Cardiac fibroblast (primary cell): ENCODE data around the gene CCDC7.
A peak's percentile ranks its signal among the peaks of the same experiment; 100 is the strongest.
"Not testable (repeated sequence)": the region's sequence is repeated elsewhere in the genome, so short reads cannot be mapped to it uniquely, and the experiment has no call there.

Experiments
- DNase-seq, 2 donors: peaks; one replicate each; pipeline versions ENCODE4 v3.0.0 to v3.0.0-alpha.2; 2010; ENCODE audit warnings: low read depth in 2 of 2
- H3K4me3 ChIP-seq, 2 donors: replicated peaks in 1 of 2; 1 replicate in 1 of 2; 2 replicates in 1 of 2; pipeline ENCODE4 v1.5.1; 2011; ENCODE audit warnings: low read depth in 2 of 2, low read length in 2 of 2, mild to moderate bottlenecking in 2 of 2, moderate library complexity in 1 of 2
- TF ChIP-seq, protein P1 (sequence below): IDR thresholded peaks from one replicate; pipeline ENCODE4 v1.5.1; 2011; ENCODE audit warnings: low read depth, mild to moderate bottlenecking, low read length, inconsistent platforms

Gene CCDC7

DNA sequence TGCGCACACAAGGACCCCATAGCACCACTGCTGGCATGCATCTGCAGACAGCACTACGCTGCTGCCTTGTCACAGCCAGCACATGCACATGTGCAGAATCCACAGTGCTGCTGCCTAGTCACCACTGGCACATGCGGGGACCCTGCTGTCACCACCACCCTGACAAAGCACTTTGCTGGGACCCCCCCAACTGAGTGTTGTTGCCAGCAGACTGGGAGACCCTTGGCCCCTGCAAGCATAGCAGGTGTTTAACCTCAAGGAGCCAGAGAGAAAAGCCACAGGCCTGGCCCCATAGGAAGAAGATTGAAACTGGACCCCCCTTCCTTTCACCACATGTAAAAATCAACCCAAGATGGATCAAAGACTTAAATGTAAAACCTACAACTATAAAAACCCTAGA, 300.9 kb downstream of the CCDC7 start:
- TF ChIP-seq, protein P1, sequence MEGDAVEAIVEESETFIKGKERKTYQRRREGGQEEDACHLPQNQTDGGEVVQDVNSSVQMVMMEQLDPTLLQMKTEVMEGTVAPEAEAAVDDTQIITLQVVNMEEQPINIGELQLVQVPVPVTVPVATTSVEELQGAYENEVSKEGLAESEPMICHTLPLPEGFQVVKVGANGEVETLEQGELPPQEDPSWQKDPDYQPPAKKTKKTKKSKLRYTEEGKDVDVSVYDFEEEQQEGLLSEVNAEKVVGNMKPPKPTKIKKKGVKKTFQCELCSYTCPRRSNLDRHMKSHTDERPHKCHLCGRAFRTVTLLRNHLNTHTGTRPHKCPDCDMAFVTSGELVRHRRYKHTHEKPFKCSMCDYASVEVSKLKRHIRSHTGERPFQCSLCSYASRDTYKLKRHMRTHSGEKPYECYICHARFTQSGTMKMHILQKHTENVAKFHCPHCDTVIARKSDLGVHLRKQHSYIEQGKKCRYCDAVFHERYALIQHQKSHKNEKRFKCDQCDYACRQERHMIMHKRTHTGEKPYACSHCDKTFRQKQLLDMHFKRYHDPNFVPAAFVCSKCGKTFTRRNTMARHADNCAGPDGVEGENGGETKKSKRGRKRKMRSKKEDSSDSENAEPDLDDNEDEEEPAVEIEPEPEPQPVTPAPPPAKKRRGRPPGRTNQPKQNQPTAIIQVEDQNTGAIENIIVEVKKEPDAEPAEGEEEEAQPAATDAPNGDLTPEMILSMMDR = no peak
- no peak overlapping the region for H3K4me3 ChIP-seq
- DNase-seq = no peak

DNA sequence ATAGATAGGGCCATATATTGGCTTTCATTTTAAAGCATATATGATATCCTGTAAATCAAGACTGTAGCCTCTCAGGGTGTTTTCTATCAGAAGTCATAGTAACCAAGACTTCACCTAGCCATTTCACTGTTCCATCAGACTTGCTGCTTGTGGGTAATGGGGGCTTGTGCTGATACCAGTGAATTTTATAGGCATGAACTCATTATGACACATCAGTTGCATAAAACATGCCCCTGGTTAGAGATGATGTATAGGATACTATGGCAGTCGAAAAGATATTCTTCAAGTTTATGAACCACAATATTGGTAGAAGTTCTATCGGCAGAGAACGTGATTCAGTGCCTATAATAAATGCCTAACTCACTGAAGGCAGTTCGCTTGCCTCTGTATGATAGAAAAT, 305.6 kb downstream of the CCDC7 start:
- no peak overlapping the region for H3K4me3 ChIP-seq
- TF ChIP-seq, protein P1 = no peak
- no peak for DNase-seq

DNA sequence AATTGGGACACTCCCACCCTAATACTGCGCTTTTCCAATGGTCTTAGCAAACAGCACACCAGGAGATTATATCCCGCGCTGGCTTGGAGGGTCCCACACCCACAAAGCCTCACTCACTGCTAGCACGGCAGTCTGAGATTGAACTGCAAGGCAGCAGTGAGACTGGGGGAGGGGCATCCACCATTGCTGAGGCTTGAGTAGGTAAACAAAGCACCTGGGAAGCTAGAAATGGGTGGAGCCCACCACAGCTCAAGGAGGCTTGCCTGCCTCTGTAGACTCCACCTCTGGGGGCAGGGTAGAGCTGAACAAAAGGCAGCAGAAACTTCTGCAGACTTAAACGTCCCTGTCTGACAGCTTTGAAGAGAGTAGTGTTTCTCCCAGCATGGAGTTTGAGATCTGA, 309.0 kb downstream of the CCDC7 start:
- DNase-seq, H3K4me3 ChIP-seq: not testable (repeated sequence)

DNA sequence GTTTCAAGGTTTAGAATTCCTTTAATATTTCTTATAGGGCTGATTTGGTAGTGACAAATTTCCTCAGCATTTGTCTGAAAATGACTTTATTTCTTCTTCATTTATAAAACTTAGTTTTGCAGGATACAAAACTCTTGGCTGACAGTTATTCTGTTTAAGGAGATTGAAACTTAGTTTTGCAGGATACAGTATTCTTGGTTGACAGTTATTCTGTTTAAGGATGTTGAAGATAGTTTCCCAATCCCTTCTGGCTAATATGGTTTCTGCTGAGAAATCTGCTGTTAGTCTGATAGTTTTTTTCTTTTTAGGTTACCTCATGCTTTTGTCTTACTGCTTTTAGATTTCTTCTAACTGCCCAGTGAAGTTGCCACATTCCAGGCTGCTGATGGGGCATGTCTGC, 325.3 kb downstream of the CCDC7 start:
- H3K4me3 ChIP-seq = no peak overlapping the region
- DNase-seq = peak in 1 of 2 donors; percentile 8
- TF ChIP-seq, protein P1 = no peak

DNA sequence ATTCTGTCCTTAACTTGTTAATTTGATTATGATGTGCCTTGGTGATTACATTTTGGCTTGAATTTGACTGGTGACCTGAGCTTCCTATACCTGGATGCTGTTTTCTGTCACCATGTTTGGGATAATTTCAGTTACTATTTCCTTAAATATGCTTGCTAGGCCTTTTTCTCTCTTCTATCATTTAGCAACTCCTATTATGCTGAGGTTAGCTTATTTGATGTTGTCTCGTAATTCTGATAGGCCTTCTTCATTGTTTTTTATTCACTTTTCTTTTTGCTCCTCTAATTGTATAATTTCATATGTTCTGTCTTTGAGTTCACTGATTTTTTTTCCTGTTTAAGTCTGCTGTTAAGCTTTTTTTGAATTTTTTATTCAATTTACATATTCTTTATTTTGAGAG, 327.2 kb downstream of the CCDC7 start:
- TF ChIP-seq, protein P1 = no peak
- H3K4me3 ChIP-seq = no peak overlapping the region
- DNase-seq = no peak

DNA sequence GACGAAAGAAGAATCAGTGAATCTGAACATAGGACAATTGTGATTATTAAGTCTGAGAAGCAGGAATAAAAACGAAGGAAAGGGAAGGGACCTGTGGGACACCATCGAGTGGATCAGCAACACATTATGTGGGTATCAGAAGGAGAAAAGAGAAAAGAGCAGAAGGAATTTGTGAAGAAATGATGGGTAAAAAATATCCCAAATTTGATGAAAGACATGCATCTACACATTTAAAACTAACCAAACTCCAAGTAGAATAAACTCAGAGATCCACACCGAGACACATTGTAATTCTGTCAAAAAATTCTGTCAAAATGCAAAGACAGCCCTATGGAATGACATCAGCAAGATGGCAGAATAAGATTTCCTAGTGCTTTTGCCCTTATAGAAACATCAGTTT, 341.0 kb downstream of the CCDC7 start:
- DNase-seq = no peak
- TF ChIP-seq, protein P1 = no peak
- H3K4me3 ChIP-seq = no peak overlapping the region

DNA sequence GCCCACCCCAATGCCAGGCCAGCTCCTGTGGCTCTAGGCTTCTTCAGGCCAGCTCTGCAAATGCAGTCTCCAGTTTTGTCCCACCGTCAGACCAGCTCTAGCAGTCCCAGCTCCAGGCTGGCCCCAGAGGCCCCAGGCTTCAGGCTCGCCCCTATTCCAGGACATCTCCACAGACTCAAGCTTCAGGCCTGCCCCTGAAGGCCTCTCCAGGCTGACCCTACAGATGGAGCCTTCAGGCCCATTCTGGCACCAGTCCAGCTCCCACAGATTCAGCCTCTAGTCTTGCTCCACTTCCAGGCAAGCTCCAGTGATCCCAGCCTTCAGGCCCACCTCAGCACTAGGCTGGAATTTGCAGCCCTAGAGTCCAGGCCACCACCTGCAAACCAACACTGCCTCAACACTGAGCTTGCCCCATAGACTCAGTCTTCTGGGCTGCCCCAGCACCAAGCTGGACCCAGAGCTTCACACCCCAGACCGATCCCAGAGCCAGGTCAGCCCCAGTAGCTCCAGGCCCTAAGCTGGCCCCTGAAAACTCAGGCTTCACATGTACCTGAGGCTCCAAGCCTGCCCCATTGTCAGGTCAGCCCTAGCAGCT, 341.8 kb downstream of the CCDC7 start:
- TF ChIP-seq, protein P1 = no peak

More for the DNA sequence above, 341.8 kb downstream of the CCDC7 start:
- DNase-seq = no peak
- H3K4me3 ChIP-seq = no peak overlapping the region
